ENCODE data around the gene HHLA2.

HHLA2 gene

GRCh38 chr3:108416111-108416869 lies 119.9 kb downstream of the HHLA2 start:
- no peaks in the 10 kb centered on the region for H3K4me1 ChIP-seq (ENCODE audit: control extremely low read depth in 1 of 4, control insufficient read depth in 4 of 4, insufficient read depth in 4 of 4, low read length in 3 of 4)
- CTCF ChIA-PET: no interaction called here
- 100% methylated on average over 3 of the region's 4 CpGs for WGBS (ENCODE audit: insufficient coverage)

GRCh38 chr3:108420926-108421325 lies 124.6 kb downstream of the HHLA2 start:
- Histone ChIP-seq H3K27ac (ENCODE audit: insufficient read depth in 1 of 2, low read depth in 1 of 2, low read length in 2 of 2, poor library complexity in 1 of 2, severe bottlenecking in 2 of 2) (no peak overlapping the region), H3K4me3 (ENCODE audit: control insufficient read depth in 1 of 7, extremely low read depth in 1 of 7, insufficient read depth in 4 of 7, low read depth in 2 of 7, low read length in 6 of 7) (no peak overlapping the region), H3K27me3 (replicated peaks in 2 of 5; ENCODE audit: control insufficient read depth in 4 of 5, insufficient read depth in 5 of 5, low read length in 4 of 5) (no peaks in the 10 kb centered on the region), H3K36me3 (ENCODE audit: control insufficient read depth in 4 of 4, insufficient read depth in 4 of 4, low read length in 3 of 4) (no peaks in the 10 kb centered on the region), H3K4me1 (ENCODE audit: control extremely low read depth in 1 of 4, control insufficient read depth in 4 of 4, insufficient read depth in 4 of 4, low read length in 3 of 4) (no peaks in the 10 kb centered on the region), H3K9me3 (ENCODE audit: control extremely low read depth in 1 of 5, control insufficient read depth in 4 of 5, insufficient read depth in 2 of 5, low read depth in 1 of 5, low read length in 4 of 5) (no peaks in the 10 kb centered on the region)
- ChIA-PET CTCF (no interaction called here), POLR2A (no interaction called here)
- no CpG with 5 or more reads among the region's 2 CpGs for WGBS (ENCODE audit: insufficient coverage)
- no peak for DNase-seq

More at GRCh38 chr3:108416111-108416869, 119.9 kb downstream of the HHLA2 start:
- Histone ChIP-seq H3K4me3 (ENCODE audit: control insufficient read depth in 1 of 7, extremely low read depth in 1 of 7, insufficient read depth in 4 of 7, low read depth in 2 of 7, low read length in 6 of 7) (no peak overlapping the region), H3K36me3 (ENCODE audit: control insufficient read depth in 4 of 4, insufficient read depth in 4 of 4, low read length in 3 of 4) (no peaks in the 10 kb centered on the region), H3K27ac (ENCODE audit: insufficient read depth in 1 of 2, low read depth in 1 of 2, low read length in 2 of 2, poor library complexity in 1 of 2, severe bottlenecking in 2 of 2) (no peak overlapping the region), H3K9me3 (ENCODE audit: control extremely low read depth in 1 of 5, control insufficient read depth in 4 of 5, insufficient read depth in 2 of 5, low read depth in 1 of 5, low read length in 4 of 5) (no peaks in the 10 kb centered on the region), H3K27me3 (replicated peaks in 2 of 5; ENCODE audit: control insufficient read depth in 4 of 5, insufficient read depth in 5 of 5, low read length in 4 of 5) (no peaks in the 10 kb centered on the region)
- POLR2A ChIA-PET: no interaction called here
- DNase-seq: no peak

Measured in common myeloid progenitor, CD34-positive (primary cell).